GM18519 (cell line): ENCODE data around the gene TUBA3E.
"Not testable (repeated sequence)": the region's sequence is repeated elsewhere in the genome, so short reads cannot be mapped to it uniquely, and the experiment has no call there.

ENCODE experiments used
- ATAC-seq: cut with Tn5 transposase; IDR thresholded peaks from one replicate; pipeline ENCODE4 v1.9.1; 2021; ENCODE audit warnings: mild to moderate bottlenecking, moderate library complexity; ENCODE audit not compliant: unreplicated experiment, low FRiP score

The TUBA3E gene

GRCh38 chr2:130192451-130192850 lies 5.8 kb downstream of the TUBA3E start:
- not testable (repeated sequence) for ATAC-seq

DNA sequence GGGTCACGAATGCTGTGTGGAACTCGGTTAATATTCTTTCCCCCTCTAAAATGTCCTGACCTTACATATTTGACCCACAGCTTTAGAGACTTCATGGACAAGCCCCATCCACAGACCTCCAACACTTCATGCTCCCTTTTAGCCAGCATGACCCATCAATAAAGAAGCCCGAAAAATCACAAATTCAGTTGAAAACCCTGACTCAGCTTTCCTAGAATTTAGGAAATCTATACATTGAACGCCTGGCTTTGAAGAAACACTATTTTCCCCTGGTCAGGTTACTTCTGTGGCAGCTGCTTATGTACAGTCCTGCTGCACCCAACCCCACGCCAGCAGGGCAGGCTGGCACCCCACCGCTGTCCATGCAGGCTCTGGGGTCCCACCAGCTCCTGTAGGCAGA lies 6.9 kb downstream of the TUBA3E start:
- not testable (repeated sequence) for ATAC-seq

- no peak for ATAC-seq
Measured at GRCh38 chr2:130190237-130190636, 8.0 kb downstream of the TUBA3E start.

DNA sequence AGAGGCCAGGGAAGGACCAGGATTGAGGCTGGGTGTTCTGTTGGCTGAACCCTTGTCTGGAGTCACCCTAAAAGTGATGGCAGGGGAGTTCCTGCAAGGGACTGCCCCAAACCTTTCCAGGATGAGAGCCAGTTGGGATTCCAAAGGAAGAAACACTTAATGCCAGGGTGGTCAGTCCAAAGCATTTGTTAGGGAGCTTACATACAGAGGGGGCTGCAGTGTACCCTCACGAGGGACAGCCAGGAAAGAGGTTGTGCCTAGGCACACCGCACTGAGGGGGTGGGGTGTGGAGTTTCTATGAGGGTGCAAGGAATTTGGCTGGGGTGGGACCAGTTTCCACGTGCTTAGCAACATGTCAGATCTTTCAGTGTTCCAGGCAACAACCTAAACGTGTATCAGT lies 9.3 kb downstream of the TUBA3E start:
- not testable (repeated sequence) for ATAC-seq

- ATAC-seq: not testable (repeated sequence)
Measured at GRCh38 chr2:130187859-130188792, 10.1 kb downstream of the TUBA3E start.

- ATAC-seq: no peak
Measured at GRCh38 chr2:130187268-130187667, 11.0 kb downstream of the TUBA3E start.

- no peak for ATAC-seq
Measured at GRCh38 chr2:130186391-130186790, 11.8 kb downstream of the TUBA3E start.

- no peak for ATAC-seq
Measured at GRCh38 chr2:130185896-130186295, 12.3 kb downstream of the TUBA3E start.

GRCh38 chr2:130185436-130185835 lies 12.8 kb downstream of the TUBA3E start:
- no peak for ATAC-seq

DNA sequence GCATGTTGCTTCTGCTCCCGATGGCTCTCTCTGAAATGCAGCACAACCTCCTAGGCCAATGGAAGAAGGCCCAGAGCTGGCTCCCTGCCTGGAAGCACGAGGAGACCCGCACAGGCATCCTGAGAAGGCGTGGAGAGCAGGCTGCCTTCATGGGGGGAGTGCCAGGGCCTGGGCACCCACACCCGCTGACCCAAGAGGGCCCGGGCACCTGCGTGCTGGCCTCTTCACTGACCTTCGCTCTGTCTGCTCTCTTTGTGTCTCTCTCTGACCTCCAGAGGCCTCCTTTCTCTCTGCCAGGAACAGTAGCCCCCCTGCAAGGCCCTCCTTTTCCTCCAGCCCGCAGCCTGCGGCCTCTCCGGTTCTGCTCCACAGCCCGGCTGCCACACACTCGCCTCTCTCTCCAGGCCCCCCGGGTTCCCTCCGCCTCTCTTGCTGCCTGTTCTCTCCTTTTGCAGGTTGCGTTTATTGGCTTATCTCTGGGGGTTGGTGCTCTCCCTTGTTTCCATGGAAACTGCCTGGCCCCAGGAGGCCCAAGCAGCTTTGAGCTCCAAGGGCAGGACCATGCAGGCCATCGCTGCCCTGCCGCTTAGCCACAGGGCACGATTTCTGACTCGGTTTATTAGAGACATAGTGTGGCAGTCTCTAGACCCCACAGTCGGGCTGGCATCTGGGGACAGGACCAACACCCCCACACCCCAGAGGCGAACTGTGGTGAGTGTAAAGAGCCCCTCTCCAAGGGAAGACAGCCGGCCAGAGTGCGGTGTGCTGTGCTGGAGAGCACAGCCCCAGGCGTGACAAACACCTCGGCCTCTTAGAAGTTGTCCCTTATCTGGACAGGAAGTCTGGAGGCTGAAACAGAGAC lies 14.5 kb downstream of the TUBA3E start:
- no peak for ATAC-seq

DNA sequence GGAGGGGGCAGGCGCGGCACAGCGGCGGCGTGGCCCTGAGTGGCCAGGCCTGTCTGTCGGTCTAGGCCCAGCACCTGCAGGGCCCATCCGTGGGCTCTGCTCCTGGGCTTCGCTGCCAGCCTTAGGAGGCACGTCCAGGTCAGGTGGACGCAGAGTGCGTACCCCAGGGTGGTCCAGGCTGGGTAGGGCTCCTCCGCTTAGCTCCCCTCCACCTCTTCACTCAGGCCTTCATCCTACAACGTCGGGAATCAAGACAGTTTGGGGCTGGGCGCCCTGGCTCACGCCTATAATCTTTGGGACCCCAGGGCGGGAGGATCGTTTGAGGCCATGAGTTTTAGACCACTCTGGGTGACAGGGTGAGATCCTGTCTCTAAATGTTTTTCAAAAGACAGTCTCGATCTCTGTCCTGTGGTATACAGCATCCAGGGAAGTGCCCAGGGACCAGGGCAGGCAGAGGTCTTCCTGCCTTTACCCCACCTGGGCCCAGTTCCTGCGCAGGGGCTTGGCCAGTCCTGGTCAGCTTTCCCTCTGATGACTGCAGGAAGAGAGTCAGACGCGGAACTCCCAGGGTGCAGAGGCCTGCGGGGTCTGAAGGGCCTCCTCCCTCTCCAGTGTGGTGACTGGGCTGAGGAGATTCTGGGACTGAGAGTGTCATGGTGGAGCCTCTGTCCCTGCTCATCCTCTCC lies 15.3 kb downstream of the TUBA3E start:
- not testable (repeated sequence) for ATAC-seq

- peak; percentile 76 for ATAC-seq
Measured at GRCh38 chr2:130181880-130182682, 16.2 kb downstream of the TUBA3E start, which contains the start of gene MZT2B. Gene MZT2B (plus strand): TSS chr2:130182262. CDS start chr2:130182283, 21 bp downstream.

DNA sequence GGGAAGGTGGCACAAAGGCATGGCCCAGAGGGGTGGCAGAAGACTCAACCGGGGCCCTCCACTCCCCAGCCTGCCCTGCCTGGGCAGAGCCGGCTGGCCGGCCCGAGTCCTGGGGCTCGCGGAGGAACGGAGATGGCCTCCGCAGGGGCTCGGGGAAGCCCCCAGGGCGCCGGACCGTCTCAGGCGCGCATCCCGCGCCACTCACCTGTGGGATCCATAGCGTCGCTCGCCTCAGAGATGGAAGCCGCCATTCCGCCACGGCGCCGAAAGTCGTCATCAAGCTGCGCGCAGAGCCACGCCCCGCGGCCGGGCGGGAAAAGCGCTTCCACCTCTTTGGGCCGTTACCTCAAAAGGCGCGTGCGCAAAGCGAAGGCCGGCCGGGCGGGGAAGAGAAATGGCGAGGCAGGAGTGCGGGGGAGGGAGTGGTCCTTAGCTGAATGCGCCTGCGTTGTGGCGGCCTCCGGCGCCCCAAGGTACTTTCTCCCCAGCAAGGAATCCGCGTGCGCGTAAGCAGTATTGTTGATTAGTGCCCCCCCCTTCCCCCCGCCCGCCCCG lies 16.8 kb downstream of the TUBA3E start, which contains the start of gene SMPD4:
SMPD4 (minus strand) TSS at position 278 of the 555 bp plus-strand sequence. CDS start 5,010 bp downstream, outside the sequence.
- peak; percentile 53 for ATAC-seq

- not testable (repeated sequence) for ATAC-seq
Measured at GRCh38 chr2:130180404-130181324, 17.6 kb downstream of the TUBA3E start.

DNA sequence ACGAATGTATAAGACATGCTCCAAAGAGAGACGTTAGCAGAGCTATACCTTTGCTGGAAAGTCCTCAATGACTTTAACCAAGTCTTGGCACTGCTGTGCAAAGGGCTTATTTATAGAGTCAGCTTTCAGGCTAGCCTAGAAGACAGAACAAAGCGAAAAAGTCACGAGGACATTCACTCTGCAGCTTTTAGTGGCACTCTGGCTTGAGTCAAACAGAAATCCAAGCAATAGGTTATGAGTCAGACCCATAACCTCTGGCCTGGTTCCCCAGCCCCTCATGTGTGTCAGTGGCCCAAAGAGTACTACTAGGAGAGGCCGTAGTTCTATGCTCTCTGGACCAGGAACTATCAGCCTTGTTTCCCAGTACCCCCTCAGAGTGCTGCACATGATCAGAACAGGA lies 23.4 kb downstream of the TUBA3E start:
- not testable (repeated sequence) for ATAC-seq

GRCh38 chr2:130169896-130170295 lies 28.3 kb downstream of the TUBA3E start:
- ATAC-seq: no peak

GRCh38 chr2:130169163-130169562 lies 29.1 kb downstream of the TUBA3E start:
- not testable (repeated sequence) for ATAC-seq

DNA sequence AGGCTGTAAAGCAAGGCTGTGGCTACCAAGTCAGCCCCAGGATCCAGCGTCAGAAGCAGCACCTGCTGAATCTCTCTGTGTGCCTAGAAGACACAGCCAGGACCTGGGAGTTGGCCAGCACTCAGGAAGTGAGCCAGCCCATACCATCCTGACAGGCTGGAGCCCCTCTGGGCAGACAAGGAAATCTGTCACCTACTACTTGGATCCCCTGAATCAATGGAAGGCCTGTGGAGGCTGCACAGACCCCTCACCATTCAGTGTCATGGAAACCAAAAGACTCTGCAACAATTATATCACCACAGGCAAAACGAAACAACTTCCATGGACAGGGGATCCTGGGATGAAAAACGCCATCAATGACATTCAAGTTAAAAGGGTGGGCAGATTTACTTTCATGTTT lies 31.6 kb downstream of the TUBA3E start:
- not testable (repeated sequence) for ATAC-seq
